ENCODE data around the gene PPP1R36. TPM values are rescaled to one million over a fixed set of nuclear protein-coding genes. Genes with fewer than 3 reads are reported as not detected.
"Not testable (repeated sequence)": the region's sequence is repeated elsewhere in the genome, so short reads cannot be mapped to it uniquely, and the experiment has no call there.

The PPP1R36 gene
- polyA plus RNA-seq, 3 donors: 0.79 to 1.1 (median 1.0) TPM

DNA sequence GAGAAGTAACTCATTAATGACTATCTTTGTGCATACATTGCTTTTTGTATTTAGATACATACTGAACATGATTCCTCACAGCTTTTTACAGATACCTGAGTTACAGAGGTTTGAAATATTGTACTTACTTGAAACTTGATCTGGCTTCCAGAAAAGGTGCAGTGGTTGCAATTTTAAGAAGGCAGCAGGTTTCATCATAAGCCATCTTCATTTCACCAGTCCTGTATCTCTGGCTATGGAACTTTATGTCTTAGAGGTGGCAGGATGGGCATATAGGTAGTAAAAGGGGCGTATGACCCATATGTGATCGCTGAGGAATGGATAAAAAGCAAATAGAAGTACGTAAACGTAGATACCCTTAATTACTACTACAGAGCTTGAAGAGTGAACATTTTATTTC lies 31.5 kb upstream of the PPP1R36 start:
- DNase-seq (ENCODE audit: low read depth in 3 of 3, low spot score in 2 of 3): no peak

DNA sequence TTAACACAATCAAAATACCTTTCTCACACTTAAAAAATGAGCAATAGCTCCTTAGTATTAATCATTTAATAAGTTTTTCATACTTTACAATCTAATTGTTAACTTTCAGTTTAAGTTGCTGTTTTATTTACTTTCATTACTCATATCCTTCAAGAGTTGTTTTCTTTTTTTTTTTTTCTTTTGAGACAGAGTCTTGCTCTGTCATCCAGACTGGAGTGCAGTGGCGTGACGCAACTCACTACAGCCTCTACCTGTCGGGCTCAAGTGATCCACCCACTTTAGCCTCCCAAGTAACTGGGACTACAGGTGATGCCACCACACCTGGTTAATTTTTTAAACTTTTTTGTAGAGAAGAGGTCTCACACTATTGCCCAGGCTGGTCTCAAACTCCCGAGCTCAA lies 29.1 kb upstream of the PPP1R36 start:
- no peak for DNase-seq (ENCODE audit: low read depth in 3 of 3, low spot score in 2 of 3)

DNA sequence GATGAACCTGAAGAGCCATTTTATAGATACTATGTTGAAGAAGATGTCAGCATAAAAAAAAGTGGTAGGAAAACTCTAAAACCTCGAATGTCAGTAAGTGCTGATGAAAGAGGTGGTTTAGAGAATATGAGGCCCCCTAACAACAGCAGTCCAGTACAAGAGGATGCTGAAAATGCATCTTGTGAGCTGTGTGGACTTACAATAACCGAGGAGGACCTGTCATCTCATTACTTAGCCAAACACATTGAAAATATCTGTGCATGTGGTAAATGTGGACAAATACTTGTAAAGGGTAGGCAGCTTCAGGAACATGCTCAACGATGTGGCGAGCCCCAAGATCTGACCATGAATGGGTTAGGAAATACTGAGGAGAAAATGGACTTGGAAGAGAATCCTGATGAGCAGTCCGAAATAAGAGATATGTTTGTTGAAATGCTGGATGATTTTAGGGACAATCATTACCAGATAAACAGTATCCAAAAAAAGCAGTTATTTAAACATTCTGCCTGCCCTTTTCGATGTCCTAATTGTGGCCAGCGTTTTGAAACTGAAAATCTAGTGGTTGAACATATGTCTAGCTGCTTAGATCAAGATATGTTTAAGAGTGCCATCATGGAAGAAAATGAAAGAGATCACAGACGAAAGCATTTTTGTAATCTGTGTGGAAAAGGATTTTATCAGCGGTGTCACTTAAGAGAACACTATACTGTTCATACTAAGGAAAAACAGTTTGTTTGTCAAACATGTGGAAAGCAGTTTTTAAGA lies 27.0 kb upstream of the PPP1R36 start:
- DNase-seq (ENCODE audit: low read depth in 3 of 3, low spot score in 2 of 3): no peak

DNA sequence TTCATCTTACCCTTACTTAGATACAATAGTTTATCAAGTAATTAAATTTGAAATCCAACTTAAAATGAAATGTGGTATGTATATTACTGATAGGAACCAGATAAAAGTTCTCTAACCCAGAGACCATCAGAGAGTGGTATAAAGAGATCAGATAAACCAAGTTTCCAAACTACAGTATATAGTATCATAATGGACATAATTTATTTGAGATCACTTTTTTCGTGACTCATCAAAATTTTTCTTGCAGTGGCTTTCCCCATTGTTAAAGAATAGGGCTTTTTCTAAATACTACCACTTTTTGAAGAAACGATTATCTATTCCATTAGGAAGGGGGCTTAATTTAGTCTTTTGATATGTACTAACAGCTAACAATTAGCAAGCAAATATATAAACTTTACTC lies 24.4 kb upstream of the PPP1R36 start:
- no peak for DNase-seq (ENCODE audit: low read depth in 3 of 3, low spot score in 2 of 3)

DNA sequence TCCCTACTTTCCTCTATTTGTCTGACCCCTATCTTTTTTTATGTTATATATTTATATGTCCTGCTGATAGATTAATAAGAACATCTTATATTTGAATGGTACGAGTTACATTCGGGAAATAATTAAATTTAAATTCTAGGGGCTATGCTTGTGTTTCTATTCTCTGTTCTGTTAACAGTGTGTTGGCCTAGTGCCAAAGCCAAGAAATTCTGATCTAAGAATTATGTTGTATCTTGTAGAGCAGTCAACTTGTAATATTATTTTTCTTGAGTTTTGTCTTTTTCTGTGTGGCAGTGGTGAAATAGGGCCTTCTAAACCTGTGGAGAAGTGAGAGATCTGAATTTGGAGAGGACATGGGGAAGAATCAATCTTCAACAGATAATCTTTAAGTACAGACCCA lies 18.2 kb upstream of the PPP1R36 start:
- DNase-seq (ENCODE audit: low read depth in 3 of 3, low spot score in 2 of 3): no peak

DNA sequence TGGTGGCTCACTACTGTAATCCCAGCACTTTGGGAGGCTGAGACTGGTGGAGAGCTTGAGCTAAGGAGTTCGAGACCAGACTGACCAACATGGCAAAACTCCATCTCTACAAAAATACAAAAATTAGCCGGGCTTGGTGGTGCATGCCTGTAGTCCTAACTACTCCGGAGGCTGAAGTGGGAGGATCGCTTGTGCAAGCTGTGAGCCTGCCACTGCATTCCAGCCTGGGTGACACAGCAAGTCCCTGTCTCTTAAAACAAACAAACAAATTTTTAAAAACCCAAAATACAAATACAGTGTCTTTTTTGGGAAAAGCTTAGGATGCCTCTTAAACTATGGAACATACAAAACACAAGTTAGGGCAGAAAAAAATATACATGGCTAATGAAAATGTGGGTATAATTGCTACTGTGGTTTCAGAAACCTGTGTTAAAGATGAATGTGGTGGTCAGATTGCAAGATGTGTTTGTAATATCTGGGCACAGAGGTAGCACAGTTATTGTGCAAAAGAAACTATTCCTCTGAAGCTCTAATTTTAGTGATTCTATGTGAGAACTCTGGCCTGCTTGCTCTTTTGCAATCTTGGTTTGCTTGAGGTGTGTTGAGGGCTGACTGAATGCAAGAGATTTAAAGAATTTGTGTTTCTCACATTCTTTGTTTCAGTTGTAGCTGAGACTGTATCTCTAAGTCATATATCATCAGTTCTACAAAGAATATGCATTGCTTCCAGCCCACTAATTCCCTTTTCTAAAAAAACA lies 13.1 kb upstream of the PPP1R36 start:
- DNase-seq (ENCODE audit: low read depth in 3 of 3, low spot score in 2 of 3): no peak

DNA sequence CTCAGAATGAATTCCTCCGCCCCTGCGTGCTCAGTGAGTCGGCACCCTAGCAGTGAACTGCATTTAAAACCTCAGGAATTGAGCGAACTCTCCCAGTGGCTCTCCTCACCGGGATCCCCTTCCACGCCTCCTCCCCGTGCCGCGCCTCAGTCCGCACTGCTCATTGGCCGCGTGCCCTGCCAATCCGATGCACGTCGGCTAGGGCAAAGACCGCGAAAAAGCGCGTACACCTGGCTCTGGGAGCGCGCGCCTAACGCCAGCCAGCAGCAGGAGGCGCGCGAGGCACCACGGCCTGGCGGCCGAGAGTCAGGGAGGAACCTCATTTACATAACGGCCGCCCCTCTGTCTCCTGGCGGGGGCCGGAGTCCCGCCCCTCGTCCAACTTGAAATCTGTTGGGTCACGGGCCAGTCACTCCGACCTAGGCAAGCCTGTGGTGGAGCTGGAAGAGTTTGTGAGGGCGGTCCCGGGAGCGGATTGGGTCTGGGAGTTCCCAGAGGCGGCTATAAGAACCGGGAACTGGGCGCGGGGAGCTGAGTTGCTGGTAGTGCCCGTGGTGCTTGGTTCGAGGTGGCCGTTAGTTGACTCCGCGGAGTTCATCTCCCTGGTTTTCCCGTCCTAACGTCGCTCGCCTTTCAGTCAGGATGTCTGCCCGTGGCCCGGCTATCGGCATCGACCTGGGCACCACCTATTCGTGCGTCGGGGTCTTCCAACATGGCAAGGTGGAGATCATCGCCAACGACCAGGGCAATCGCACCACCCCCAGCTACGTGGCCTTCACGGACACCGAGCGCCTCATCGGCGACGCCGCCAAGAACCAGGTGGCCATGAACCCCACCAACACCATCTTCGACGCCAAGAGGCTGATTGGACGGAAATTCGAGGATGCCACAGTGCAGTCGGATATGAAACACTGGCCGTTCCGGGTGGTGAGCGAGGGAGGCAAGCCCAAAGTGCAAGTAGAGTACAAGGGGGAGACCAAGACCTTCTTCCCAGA lies 9.3 kb upstream of the PPP1R36 start, which contains the start of gene HSPA2:
HSPA2 (plus strand) TSS at position 534 of the 995 bp plus-strand sequence; CDS start at position 643, 109 bp downstream.
- DNase-seq (ENCODE audit: low read depth in 3 of 3, low spot score in 2 of 3): peak; percentile 94 to 99 (median 97)

DNA sequence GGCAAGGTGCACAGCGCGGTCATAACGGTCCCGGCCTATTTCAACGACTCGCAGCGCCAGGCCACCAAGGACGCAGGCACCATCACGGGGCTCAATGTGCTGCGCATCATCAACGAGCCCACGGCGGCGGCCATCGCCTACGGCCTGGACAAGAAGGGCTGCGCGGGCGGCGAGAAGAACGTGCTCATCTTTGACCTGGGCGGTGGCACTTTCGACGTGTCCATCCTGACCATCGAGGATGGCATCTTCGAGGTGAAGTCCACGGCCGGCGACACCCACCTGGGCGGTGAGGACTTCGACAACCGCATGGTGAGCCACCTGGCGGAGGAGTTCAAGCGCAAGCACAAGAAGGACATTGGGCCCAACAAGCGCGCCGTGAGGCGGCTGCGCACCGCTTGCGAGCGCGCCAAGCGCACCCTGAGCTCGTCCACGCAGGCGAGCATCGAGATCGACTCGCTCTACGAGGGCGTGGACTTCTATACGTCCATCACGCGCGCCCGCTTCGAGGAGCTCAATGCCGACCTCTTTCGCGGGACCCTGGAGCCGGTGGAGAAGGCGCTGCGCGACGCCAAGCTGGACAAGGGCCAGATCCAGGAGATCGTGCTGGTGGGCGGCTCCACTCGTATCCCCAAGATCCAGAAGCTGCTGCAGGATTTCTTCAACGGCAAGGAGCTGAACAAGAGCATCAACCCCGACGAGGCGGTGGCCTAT lies 8.3 kb upstream of the PPP1R36 start:
- no peak for DNase-seq (ENCODE audit: low read depth in 3 of 3, low spot score in 2 of 3)

DNA sequence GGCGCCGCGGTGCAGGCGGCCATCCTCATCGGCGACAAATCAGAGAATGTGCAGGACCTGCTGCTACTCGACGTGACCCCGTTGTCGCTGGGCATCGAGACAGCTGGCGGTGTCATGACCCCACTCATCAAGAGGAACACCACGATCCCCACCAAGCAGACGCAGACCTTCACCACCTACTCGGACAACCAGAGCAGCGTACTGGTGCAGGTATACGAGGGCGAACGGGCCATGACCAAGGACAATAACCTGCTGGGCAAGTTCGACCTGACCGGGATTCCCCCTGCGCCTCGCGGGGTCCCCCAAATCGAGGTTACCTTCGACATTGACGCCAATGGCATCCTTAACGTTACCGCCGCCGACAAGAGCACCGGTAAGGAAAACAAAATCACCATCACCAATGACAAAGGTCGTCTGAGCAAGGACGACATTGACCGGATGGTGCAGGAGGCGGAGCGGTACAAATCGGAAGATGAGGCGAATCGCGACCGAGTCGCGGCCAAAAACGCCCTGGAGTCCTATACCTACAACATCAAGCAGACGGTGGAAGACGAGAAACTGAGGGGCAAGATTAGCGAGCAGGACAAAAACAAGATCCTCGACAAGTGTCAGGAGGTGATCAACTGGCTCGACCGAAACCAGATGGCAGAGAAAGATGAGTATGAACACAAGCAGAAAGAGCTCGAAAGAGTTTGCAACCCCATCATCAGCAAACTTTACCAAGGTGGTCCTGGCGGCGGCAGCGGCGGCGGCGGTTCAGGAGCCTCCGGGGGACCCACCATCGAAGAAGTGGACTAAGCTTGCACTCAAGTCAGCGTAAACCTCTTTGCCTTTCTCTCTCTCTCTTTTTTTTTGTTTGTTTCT lies 7.6 kb upstream of the PPP1R36 start:
- DNase-seq (ENCODE audit: low read depth in 3 of 3, low spot score in 2 of 3): no peak

DNA sequence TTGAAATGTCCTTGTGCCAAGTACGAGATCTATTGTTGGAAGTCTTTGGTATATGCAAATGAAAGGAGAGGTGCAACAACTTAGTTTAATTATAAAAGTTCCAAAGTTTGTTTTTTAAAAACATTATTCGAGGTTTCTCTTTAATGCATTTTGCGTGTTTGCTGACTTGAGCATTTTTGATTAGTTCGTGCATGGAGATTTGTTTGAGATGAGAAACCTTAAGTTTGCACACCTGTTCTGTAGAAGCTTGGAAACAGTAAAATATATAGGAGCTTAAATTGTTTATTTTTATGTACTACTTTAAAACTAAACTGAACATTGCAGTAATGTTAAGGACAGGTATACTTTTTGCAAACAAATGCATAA lies 6.9 kb upstream of the PPP1R36 start:
- no peak for DNase-seq (ENCODE audit: low read depth in 3 of 3, low spot score in 2 of 3)

DNA sequence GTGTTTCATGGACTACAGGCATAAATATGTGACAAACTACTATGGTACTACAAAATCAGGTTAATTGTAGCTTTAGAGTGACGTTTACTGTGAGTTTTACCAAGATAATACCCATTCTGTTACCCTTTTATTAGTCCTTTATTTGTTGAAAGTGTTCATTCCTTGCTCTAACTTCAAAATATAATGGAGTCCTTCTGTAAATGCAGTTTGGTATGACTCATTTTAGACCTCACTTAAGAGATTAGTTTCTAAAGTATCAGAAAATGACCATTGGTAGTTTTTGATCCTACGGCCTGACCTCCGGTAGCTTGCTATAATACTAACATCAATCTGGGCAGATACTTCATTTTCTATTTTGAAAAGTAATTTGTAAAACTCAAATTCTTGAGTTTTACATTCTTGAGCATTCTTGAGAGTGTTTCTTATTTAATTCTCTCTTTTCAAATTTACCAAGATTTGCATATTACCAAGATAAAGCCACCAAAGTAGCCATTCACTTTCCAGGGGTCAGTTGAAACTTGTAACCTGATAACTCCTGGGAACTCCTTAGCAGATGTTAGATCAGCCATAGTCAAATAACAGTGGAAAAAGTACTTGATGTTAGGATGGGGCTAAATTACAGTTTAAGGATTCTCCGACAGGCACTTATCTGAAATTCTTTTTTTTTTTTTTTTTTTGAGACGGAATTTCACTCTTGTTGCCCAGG lies 5.0 kb upstream of the PPP1R36 start:
- DNase-seq (ENCODE audit: low read depth in 3 of 3, low spot score in 2 of 3): no peak

DNA sequence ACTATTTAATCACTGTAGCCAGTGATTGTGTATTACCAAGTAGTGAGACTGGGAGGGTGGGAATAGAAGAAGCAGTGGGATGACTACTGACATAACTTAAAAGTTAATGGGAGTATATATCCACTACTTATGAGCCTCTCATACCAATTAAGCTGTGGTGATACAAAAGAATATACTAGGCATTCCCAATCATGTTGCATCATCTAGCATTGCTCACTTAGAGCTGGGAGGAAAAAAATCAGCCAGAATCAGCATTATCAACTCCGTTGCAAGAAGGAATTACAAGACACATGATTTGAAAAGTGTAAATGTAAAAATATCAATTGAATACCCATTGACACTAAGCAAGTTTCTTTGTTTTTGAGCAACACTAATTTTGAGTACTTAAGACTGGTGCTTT lies 745 bp upstream of the PPP1R36 start:
- no peak for DNase-seq (ENCODE audit: low read depth in 3 of 3, low spot score in 2 of 3)

DNA sequence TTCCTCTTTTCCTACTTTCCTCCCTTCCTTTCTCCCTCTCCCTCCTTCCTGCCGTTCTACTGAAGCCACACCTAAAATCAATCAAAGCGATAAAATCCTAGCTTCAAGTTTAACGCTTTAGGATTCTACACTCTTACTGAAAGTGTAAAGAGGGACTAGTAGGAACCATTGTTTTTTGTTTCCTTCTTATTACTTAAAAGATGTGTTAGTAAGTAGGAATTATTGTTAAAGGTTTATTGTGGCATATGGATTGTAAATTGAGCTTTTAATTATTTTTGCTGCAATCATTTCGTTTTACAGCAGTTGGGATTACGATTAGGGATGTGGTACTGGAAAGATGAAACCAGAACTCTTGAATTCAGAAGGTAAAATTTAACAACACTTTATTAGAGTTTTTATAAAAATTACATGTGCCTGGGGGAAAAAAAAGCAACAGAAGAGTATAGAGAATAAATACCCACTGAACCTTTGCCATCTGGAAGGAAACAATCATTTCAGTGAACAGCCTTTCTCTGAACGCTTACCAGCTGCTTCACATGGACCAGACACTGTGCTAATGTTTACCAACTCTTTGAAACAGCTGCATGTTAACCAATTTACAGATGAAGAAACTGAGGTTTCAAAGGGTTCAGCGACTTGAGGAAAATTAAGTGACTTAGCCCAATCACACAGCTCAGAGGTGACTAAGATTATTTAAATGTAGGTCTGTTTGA lies 1.0 kb downstream of the PPP1R36 start:
- no peak for DNase-seq (ENCODE audit: low read depth in 3 of 3, low spot score in 2 of 3)

DNA sequence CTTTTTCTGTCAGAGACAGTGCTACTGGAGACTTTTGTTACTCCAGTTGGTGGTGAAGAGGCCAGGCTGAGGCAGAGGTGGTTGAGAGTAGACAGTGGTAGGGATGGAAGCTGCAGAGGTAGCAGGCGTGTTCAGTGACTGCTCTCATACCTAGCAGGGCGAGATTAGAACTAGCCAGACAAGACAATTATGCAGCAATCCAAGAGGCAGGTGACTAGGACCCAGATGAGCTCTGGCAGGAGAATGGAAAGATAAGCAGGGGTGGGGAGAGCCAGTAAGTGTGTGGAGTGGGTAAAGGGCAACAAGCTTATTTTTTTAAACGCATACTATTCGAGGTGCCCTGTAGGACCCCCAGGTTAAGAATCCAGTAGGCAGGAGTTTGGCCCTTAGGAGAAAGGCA lies 4.8 kb downstream of the PPP1R36 start:
- DNase-seq (ENCODE audit: low read depth in 3 of 3, low spot score in 2 of 3): no peak

DNA sequence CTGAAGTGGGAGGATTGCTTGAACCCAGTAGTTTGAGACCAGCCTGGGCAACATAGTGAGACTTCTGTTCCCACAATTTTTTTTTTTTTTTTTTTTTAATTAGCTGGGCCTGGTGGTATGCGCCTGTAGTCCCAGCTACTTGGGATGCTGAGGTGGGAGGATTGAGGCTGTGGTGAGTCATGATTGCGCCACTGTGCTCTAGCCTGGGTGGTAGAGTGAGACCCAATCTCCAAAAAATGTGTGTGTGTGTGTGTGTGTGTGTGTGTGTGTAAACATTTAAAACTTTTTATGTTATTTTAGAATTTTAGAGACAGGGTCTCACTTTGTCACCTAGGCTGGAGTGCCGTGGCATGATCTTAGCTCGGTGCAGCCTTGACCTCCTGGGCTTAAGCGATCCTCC lies 6.8 kb downstream of the PPP1R36 start:
- no peak for DNase-seq (ENCODE audit: low read depth in 3 of 3, low spot score in 2 of 3)

DNA sequence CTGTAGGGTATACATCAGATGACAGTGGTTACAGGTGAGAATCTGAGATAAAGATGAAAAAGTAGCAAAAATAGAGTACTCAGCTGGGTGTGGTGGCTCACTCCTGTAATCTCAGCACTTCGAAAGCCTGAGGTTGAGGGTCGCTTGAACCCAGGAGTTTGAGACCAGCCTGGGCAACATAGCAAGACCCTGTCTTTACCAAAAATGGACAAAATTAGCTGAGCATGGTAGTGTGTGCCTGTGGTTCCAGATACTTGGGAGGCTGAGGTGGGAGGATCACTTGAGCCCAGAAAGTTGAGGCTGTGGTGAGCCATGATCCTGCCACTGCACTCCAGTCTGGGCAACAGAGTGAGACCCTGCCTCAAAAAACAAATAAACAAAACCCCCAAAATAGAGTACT lies 8.5 kb downstream of the PPP1R36 start:
- not testable (repeated sequence) for DNase-seq (ENCODE audit: low read depth in 3 of 3, low spot score in 2 of 3)

DNA sequence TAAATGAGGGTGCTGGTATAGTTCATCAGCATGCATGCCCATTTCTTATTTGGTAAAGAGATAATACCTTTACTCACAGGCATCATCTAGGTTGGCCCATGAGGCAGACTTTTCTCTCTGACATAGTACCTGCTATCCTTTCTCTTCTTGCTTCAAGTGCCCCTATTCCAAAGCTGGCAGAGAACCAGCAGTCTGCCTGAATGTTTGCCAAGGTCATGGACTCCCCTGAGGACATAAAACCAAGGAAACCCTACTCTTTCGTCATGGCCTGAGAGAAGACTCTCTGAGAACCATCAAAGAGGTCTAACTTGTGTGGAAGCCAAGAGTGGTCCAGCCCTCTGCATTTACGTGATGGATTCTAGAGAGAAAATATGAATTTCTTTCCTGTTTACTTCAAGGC lies 11.9 kb downstream of the PPP1R36 start:
- DNase-seq (ENCODE audit: low read depth in 3 of 3, low spot score in 2 of 3): no peak

DNA sequence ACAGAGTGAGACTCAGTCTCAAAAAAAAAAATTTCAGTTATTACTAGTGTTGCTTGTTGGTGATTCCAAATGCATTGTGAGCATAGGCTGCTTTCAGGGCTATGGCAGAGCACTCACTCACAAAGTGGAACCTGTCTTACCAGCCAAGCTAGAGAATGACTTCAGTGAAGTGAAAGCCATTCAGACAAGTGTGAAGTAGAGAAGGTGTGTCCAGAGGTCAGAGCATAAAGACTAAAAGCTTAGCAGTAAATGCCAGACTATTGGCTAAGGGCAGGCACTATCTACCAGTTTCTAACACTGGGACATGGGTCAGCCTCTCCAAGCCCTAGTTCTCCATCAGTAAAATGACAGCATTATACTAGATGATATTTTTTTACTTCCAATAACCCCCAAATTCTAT lies 12.7 kb downstream of the PPP1R36 start:
- DNase-seq (ENCODE audit: low read depth in 3 of 3, low spot score in 2 of 3): no peak
